GM10847 (cell line): ENCODE results near the gene KRT2.

Experiments
- POLR2A ChIP-seq: IDR thresholded peaks from 2 replicates; pipeline ENCODE4 v1.6.1; 2011; ENCODE audit not compliant: insufficient read length; ENCODE audit errors: extremely low read depth

Gene KRT2

DNA sequence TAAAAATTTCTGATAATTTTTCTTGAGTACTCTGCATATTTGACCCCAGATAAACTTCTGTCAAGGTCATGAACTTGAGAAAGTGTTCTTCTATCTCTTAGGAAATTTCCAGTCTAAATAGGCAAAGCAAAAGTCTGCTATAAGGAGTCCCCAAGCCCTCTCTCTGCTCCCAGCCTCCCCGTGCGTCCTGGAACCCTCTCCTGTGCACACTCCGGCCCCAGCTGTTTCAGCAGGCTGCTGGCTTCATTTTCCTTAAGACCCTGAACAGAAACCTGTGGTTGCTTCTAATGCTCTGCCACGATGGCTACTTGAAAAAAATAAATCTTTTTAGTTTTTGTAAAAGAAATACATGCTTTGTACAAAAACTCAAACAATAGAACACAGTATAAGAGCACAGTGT is 14.7 kb downstream of the KRT2 start:
- no peak for TF ChIP-seq POLR2A

DNA sequence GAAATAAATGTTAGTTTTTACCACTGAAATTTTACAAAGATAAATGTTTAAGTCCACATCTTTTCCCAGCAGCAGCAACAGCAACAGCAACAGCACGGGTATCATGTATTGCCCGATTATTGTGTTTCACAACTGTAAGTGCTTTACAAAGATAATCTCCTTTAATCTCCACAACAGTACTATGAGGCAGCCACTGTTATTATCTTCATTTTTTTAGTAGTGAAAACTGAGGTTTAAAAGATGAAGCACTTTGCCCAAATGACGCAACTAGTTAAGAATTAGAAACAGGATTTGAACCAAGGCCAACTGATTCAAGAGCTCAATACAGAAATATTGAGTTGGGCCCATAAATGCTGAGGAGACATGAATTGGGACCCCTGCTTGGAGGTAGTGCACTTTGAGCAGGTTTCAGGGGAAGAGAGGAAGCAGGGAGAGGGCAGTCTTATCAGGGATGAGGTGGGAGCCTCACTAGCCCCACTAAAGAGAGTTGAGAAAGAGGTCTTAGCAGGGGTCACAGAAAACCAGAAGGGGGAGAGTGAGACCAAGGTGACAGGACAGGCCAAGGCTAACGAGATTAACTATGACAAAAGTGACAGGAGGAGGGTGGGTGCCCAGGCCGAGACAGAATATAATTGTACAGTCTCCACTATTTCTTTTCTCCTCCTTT is 15.3 kb downstream of the KRT2 start:
- TF ChIP-seq POLR2A = no peak

DNA sequence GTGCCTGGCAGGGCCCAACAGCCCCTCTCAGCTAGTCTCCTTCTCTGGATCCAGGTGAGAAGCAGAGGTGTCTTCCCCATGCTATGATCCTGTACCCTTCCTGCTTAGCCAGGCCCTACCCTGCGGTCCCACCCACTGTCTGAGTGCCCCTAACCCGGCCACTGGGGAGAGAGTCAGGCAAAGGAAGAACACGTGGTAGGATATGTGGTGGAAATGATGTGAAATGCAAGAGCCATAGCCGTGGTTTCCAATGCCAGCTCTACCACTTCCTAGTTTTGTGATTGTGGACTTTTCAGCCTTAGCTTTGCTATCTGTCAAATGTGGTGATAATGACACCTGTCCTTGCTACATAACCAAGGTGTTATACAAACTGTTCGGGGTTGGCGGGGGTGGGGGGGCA is 15.8 kb downstream of the KRT2 start:
- no peak for TF ChIP-seq POLR2A

DNA sequence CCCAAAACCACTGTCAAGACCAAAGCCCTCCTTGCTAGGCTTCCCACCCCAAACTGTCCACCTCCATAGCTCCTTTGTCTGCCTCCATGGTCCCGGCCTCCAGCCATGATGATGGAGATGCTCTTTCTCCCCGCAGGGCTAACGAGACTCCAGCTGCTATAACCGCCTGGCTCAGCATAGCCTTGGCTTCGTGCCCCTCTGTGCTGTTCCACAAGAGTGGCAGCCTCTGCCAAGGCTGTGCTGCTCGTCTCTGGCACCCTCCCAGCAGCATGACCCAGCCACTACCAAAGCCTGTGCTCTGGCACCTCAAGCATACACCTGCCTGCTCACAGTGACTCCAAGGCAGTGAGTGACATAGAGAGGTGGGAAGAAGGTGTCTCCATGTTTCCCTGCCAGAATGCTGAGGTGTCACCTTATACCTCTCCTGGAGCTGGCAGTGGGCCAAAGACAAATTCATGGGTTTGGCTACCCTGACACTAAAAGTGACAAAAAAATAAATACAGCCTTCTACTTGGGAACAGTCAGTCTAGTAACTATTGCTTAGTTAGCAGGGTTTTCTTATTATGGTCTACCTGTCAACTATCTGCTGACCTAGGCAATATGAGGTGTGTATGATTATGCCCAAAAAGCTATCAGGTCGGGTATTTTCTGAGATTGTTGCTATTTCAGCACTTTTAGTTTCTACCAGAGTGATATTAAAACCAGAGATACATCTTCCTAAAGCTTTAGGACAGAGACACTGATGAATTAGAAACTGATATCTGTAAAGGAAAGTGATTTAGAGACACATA is 17.6 kb downstream of the KRT2 start:
- TF ChIP-seq POLR2A = no peak

DNA sequence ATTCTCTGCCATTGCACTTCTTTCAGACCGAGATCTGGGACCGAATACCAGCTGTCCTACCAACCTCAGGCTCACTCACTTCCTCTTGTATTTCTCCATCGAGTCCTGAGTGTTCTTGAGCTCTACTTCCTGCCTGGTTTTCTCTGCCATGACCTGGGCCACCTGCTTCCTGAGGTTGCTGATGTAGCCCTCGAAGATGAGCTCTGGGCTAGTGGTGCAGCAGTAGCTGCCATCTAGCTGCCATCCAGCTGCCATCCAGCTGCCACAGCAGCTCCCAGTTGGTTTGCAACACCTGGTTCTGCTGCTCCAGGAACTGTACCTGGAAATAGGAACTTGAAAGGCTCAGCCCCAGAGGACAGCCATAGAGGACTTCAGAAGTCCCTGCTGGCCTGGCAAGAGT is 18.6 kb downstream of the KRT2 start:
- no peak for TF ChIP-seq POLR2A

DNA sequence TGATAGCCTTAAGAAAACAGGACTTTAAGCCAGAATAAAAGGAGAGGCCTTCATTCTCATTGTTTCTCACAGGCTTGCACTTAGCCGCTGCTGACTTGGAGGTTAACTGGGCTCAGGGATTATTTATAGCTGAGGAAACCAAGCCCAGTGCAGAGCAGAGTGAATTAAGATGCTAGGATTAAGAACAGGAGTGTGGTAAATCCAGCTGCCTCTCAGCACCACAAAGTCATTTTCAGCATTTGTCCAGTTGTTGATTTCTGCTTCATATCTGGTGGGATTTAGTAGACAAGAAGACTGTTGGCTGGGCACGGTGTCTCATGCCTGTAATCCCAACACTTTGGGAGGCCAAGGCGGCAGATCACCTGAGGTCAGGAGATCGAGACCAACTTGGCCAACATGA is 19.4 kb downstream of the KRT2 start:
- TF ChIP-seq POLR2A = no peak

DNA sequence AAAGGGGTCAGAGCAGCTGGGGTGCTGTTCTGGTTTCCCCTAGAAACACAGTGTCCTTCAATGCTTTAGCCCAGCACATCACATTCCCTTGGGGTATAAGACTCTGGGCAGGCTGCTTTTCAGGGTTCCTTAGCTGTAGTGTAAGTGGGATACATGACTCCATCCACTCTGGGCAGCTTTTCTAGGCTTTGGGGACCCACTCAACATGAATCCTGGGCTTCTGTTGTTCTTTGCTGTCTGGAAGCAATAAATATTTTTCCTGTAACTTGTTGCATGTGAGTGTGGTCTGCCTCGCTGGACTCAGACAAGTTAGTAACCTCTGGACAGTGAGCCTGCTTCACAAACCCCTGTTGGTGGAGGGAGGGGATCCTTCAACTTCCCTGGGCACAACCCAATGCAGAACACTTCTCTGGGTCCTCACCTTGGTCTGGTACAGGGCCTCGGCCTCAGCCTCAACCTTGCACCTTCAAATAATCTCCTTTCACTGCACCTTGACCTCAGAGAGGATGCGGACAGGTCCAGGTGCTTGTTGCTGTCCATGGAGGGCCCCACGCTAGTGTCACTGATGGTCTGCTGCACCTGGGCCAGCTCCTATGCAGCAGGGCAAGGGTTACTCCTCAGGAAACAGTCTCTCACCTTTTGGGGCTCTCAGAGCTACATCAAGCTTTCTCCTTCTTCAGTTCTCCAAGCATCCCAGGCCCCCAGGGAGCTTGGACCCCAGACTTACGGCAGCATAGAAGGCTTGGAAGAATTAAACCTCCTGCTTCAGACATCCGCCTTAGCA is 20.1 kb downstream of the KRT2 start:
- TF ChIP-seq POLR2A = no peak

DNA sequence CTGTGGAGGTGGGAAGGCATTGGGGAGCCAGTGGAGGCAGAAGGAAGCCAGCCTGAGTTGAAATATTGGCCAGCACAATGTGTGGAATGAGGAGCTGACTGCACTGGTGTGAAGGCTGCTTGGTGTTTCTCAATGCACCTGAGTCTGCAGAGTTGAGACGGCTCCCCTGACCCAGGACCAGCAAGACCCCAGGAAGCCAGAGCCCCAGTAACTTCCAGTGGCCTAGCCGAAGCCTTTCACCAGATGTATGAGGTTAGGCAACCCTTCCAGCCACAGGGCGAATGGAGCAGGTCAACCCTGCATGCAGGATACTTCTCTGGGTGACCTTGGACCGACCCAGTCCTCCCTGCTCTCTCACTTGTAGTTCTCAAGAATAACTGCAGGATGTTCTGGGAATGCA is 20.7 kb downstream of the KRT2 start:
- no peak for TF ChIP-seq POLR2A

DNA sequence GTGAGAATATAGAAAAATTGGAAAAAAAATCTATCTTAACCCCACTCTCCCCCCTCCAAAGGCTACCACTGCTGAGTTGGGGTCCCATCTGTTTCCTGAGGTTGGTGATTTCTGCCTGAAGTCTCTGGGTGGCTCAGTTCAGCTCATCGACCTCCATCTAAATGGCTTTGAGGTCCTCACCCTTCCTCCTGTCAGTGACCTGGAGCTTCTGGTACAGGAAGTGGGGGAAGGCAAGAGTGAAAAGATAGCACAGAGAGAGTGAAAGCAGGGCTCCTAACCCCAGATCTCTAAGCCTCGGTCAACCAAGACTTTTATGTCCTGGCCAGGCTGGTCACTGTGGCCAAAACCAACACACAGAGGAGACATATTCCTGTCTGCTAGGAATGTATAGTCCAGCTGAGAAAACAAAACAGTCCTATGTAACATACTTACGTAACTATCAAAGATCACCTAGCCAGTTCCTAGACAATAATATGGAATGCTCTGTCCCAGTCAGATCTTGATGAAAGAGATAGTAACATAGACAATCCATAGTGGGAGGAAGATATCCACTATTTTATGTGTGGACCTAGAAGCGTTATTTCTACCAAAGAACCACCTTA is 21.3 kb downstream of the KRT2 start:
- TF ChIP-seq POLR2A = no peak

DNA sequence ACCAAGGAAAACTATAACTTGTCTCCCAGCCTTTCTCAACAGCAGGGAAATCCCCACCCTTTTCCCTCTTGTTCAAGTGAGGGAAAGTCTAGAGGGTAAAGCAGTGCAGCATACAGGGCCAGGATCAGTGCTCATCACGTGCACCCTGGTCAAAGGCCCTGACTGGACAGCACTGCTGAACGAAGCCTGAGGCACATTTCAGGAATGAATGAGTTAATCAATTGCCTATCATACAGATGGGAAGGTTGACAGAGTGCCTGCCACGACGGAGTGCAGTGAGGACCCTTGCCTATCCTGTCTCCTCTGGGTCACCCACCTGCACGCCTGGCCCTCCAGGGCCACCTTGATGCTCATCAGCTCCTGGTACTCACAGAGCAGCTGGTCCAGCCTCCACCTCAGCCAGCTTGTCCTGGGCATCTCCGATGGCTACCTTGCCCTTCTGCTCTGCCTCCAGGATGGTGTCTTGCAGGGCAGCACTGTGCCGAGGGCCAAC is 22.0 kb downstream of the KRT2 start:
- TF ChIP-seq POLR2A = no peak

DNA sequence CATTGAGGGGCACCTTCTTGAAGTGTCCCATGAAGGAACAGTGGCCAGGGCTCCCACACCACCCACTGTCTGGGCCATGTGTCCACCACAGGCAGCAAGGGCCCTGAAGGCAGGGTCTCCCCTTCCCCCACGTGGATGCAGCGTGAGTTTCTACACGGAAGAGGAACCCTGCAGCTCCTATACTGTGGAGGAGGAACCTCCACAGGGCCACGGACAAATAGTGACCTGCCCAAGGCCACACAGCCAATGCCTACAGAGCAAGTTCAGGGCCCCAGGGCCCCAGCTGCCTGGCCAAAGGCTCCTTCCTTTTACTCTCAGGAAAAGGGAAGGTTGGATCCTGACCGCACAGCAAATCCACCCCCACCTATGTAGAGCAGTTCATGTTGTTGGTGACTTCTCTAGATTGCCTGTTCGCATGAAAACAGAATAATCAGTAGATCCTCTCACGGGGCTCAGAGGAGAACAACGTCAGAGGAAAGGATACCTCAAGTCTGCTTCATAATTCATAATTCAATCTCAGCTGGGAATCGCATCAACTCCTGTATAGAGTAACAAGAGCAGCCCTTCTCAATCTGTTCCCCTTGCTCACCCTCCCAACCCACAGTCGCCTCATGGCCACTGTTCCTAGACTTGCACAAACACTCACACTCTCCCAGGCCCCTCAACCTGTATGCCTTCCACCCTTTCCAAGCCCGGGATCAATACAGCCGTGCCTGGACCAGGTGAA is 22.6 kb downstream of the KRT2 start:
- no peak for TF ChIP-seq POLR2A

DNA sequence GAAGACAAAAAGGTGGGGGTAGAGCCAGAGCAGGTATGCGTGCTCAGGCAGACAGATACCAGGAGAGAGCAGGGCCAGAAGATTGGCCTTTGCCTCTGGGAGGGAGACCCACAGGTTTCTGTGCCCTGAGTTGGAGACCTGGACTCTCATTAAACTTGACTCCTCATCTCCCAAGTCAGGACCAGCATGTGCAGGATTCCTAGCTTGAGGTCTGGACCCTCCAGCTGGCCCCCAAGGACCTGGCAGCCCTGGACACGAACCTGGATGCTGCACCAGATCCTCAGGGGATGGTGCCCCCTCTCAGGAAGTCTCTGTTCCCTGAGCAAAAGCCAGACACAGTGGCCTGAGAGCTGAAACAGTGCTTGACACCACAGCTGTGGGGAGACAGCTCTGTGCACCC is 23.2 kb downstream of the KRT2 start:
- TF ChIP-seq POLR2A = no peak

DNA sequence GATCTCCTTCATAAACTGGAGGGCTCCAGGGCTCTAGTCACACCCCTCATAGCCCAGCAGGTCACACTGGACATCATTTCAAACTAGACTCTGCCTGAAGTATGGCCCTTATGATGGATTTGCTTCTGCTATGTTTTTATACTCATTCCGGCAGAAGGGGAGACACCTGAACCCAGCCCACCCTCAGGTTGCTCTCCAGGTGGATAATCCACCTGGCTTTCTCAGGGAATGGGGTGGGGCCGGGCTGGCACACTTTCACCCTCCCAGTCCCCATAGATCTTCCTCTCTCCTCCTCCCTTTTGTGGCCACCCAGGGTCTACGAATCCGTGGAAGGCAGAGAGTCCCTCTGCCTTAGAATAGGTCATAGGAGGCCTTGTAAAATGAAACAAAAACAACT is 23.9 kb downstream of the KRT2 start:
- no peak for TF ChIP-seq POLR2A

DNA sequence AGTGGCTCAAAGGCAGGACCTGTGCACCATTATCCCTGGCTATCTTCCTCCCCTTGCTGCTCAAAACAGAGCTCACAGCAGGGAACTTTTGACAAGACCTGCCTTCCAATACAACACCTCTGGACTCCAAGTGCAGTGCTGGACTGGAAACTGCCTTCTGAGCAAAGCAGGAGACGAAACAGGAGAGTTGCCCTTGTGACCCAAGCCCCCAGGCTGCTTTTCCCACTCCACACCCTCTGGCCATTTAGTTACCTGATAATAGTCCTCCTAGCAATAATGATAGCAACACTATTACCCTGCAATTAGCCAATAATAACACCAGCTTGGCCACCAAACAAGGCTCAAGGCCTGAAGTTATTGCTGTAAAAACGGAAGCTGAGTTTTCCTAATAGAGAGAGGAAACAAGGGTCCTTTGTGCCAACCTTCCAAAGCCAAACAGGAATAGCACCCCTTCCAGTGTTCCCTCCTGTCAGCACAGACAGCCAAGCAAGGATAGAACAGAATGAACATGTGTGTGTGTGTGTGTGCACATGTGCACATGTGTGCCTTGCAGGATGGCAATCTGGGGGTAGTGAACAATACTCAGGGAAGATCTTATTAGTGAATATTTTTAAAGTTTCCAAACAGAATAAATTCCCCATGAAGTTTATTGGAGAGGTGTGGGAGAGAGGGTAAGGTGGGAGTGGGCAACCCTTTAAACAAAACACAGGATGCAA is 24.5 kb downstream of the KRT2 start:
- no peak for TF ChIP-seq POLR2A
